CD4-positive, alpha-beta T cell treated with Interleukin-12 subunit alpha and Interleukin-12 subunit beta, for 1 hour (primary cell): Measurements from ENCODE around the gene NFIA.
"Not testable (repeated sequence)": the region's sequence is repeated elsewhere in the genome, so short reads cannot be mapped to it uniquely, and the experiment has no call there.

ENCODE experiments used
- DNase-seq: peaks from one replicate; pipeline ENCODE4 v3.0.0-alpha.2; 2020

NFIA gene

GRCh38 chr1:61061601-61062000, 20.8 kb upstream of the NFIA start:
- DNase-seq: not testable (repeated sequence)

- no peak for DNase-seq
Observed at GRCh38 chr1:61064673-61065072, 17.7 kb upstream of the NFIA start.

GRCh38 chr1:61067446-61068019, 14.8 kb upstream of the NFIA start:
- DNase-seq: no peak

- DNase-seq: no peak
Observed at GRCh38 chr1:61070054-61070453, 12.3 kb upstream of the NFIA start.

GRCh38 chr1:61071205-61072130, 10.9 kb upstream of the NFIA start:
- no peak for DNase-seq

GRCh38 chr1:61073871-61074270, 8.5 kb upstream of the NFIA start:
- no peak for DNase-seq

GRCh38 chr1:61075833-61076232, 6.5 kb upstream of the NFIA start:
- DNase-seq: not testable (repeated sequence)

- DNase-seq: peak; percentile 88
Observed at GRCh38 chr1:61076728-61077675, 5.4 kb upstream of the NFIA start.

GRCh38 chr1:61077676-61078541, 4.5 kb upstream of the NFIA start:
- peak; percentile 96 for DNase-seq

- no peak for DNase-seq
Observed at GRCh38 chr1:61078618-61079295, 3.6 kb upstream of the NFIA start.

- DNase-seq: no peak
Observed at GRCh38 chr1:61079296-61079897, 3.0 kb upstream of the NFIA start.

GRCh38 chr1:61079898-61080336, 2.4 kb upstream of the NFIA start:
- no peak for DNase-seq

GRCh38 chr1:61080413-61081143, 1.8 kb upstream of the NFIA start:
- no peak for DNase-seq

- DNase-seq: no peak
Observed at GRCh38 chr1:61081144-61081685, 1.1 kb upstream of the NFIA start.

GRCh38 chr1:61081686-61082310, 563 bp upstream of the NFIA start:
- DNase-seq: peak; percentile 50

- DNase-seq: no peak
Observed at GRCh38 chr1:61083013-61083806, 849 bp downstream of the NFIA start.

- DNase-seq: no peak
Observed at GRCh38 chr1:61083807-61084440, 1.6 kb downstream of the NFIA start.

- DNase-seq: no peak
Observed at GRCh38 chr1:61084491-61085031, 2.2 kb downstream of the NFIA start.
